Measurements from ENCODE around the gene SIRT1. TPM values are rescaled to one million over a fixed set of nuclear protein-coding genes. Genes with fewer than 3 reads are reported as not detected.
A peak's percentile ranks its signal among the peaks of the same experiment; 100 is the strongest.

SIRT1 gene
- total RNA-seq, 2 donors from 2014 or later, result 42.6 to 46.6 TPM

- ATAC-seq (replicated peaks in 1 of 2) (no peak), DNase-seq (no peak)
- Mint-ChIP-seq H3K4me3 (no peak overlapping the region), H3K36me3 (ENCODE audit: insufficient read depth in 2 of 2) (peaks cover 3 to 16% of the 10 kb centered on the region in 2 donors), H3K27me3 (ENCODE audit: low read depth) (no peaks in the 10 kb centered on the region), H3K4me1 (ENCODE audit: low read depth) (peaks cover 16% of the 10 kb centered on the region), H3K9me3 (no peaks in the 10 kb centered on the region), H3K27ac (no peak overlapping the region)
Measured at GRCh38 chr10:67893637-67894036, 9.2 kb downstream of the SIRT1 start.

- ATAC-seq (replicated peaks in 1 of 2) (no peak), DNase-seq (no peak)
- Mint-ChIP-seq H3K4me1 (ENCODE audit: low read depth) (peaks cover 11% of the 10 kb centered on the region), H3K27ac (no peak overlapping the region), H3K4me3 (no peak overlapping the region), H3K36me3 (ENCODE audit: insufficient read depth in 2 of 2) (peaks cover 0 to 29% of the 10 kb centered on the region in 2 donors), H3K9me3 (no peaks in the 10 kb centered on the region), H3K27me3 (ENCODE audit: low read depth) (no peaks in the 10 kb centered on the region)
Measured at GRCh38 chr10:67903581-67903980, 19.1 kb downstream of the SIRT1 start.

DNA sequence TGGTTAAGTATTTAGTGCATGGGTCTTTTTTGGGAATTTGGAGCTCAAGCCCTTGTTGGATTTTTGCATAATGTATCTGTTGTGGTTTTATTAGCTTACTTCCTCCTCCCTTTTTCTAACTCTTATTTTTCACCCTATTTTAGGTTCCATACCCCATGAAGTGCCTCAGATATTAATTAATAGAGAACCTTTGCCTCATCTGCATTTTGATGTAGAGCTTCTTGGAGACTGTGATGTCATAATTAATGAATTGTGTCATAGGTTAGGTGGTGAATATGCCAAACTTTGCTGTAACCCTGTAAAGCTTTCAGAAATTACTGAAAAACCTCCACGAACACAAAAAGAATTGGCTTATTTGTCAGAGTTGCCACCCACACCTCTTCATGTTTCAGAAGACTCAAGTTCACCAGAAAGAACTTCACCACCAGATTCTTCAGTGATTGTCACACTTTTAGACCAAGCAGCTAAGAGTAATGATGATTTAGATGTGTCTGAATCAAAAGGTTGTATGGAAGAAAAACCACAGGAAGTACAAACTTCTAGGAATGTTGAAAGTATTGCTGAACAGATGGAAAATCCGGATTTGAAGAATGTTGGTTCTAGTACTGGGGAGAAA, 28.0 kb downstream of the SIRT1 start:
- H3K27ac Mint-ChIP-seq, result peak overlapping the region; percentile 58
- H3K9me3 Mint-ChIP-seq, result no peaks in the 10 kb centered on the region
- ATAC-seq (replicated peaks in 1 of 2) (peak in 1 of 2 donors; percentile 54), DNase-seq (no peak)
- peak overlapping the region in 1 of 2 donors; percentile 24 for H3K4me3 Mint-ChIP-seq
- H3K27me3 Mint-ChIP-seq (ENCODE audit: low read depth), result no peaks in the 10 kb centered on the region
- peaks cover 17% of the 10 kb centered on the region for H3K4me1 Mint-ChIP-seq (ENCODE audit: low read depth)
- H3K36me3 Mint-ChIP-seq (ENCODE audit: insufficient read depth in 2 of 2), result peaks cover 10 to 17% of the 10 kb centered on the region in 2 donors

DNA sequence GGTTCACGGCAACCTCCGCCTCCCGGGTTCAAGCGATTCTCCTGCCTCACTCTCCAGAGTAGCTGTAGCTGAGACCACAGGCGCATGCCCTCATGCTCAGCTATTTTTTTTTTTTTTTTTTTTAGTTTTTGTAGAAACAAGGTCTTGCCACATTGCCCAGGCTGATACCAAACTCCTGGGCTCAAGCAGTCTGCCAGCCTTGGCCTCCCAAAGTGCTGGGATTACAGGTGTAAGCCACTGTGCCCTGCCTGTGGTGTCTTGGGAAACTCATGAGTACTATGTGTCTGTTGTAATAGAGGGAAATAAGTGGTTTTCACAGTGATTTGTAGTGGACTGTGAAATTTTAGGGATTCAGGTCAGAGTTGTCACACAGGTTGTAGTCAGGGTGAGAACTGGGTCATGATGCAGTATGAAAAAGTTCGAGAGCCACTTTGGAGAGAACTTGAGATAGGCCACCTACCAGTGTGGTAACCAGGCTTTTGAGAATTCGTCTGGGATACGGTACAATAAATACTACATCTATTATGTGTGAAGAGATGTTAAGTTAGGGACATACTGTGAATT, 30.4 kb downstream of the SIRT1 start:
- Mint-ChIP-seq H3K4me3 (no peak overlapping the region), H3K4me1 (ENCODE audit: low read depth) (peaks cover 17% of the 10 kb centered on the region), H3K9me3 (no peaks in the 10 kb centered on the region), H3K27me3 (ENCODE audit: low read depth) (no peaks in the 10 kb centered on the region), H3K27ac (peak overlapping the region; percentile 55), H3K36me3 (ENCODE audit: insufficient read depth in 2 of 2) (peaks cover 7 to 9% of the 10 kb centered on the region in 2 donors)
- DNase-seq (no peak), ATAC-seq (replicated peaks in 1 of 2) (no peak)

DNA sequence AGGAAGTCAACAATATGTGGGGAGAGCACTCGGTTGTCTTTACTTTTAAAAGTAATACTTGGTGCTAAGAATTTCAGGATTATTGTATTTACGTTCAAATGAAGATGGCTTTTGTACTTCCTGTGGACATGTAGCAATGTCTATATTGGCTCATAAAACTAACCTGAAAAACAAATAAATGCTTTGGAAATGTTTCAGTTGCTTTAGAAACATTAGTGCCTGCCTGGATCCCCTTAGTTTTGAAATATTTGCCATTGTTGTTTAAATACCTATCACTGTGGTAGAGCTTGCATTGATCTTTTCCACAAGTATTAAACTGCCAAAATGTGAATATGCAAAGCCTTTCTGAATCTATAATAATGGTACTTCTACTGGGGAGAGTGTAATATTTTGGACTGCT, 32.7 kb downstream of the SIRT1 start:
- H3K4me3 Mint-ChIP-seq, result no peak overlapping the region
- H3K36me3 Mint-ChIP-seq (ENCODE audit: insufficient read depth in 2 of 2), result peaks cover 5 to 9% of the 10 kb centered on the region in 2 donors
- H3K9me3 Mint-ChIP-seq, result no peaks in the 10 kb centered on the region
- no peaks in the 10 kb centered on the region for H3K27me3 Mint-ChIP-seq (ENCODE audit: low read depth)
- ATAC-seq (replicated peaks in 1 of 2) (no peak), DNase-seq (no peak)
- H3K27ac Mint-ChIP-seq, result peak overlapping the region; percentile 54
- peaks cover 12% of the 10 kb centered on the region for H3K4me1 Mint-ChIP-seq (ENCODE audit: low read depth)

DNA sequence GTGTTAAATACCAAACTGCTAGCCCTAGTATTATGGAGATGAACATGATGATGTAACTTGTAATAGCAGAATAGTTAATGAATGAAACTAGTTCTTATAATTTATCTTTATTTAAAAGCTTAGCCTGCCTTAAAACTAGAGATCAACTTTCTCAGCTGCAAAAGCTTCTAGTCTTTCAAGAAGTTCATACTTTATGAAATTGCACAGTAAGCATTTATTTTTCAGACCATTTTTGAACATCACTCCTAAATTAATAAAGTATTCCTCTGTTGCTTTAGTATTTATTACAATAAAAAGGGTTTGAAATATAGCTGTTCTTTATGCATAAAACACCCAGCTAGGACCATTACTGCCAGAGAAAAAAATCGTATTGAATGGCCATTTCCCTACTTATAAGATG, 33.2 kb downstream of the SIRT1 start:
- Mint-ChIP-seq H3K27me3 (ENCODE audit: low read depth) (no peaks in the 10 kb centered on the region), H3K9me3 (no peaks in the 10 kb centered on the region), H3K27ac (peak overlapping the region; percentile 32), H3K4me1 (ENCODE audit: low read depth) (peaks cover 7% of the 10 kb centered on the region), H3K36me3 (ENCODE audit: insufficient read depth in 2 of 2) (peaks cover 4 to 5% of the 10 kb centered on the region in 2 donors), H3K4me3 (no peak overlapping the region)
- ATAC-seq (replicated peaks in 1 of 2) (no peak), DNase-seq (no peak)

DNA sequence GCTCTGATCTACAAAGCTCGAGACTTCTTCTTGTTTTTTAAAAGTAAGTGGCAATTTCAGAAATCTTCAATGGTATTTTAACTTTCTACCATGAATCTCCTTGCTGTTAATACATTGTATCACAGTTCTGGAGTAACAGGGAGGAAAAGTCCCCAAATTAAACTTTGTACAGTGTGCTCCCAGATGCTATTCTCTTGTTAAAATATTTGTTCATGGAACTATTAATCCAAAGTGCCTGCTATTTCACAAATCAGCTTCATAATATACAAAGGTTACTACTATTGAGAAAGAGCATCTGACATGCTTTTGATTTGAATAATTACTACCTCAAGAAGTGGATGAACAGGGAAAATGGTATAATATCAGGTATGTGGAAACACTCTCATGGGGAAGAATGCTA, 36.6 kb downstream of the SIRT1 start:
- H3K9me3 Mint-ChIP-seq, result no peaks in the 10 kb centered on the region
- no peak overlapping the region for H3K27ac Mint-ChIP-seq
- no peaks in the 10 kb centered on the region for H3K27me3 Mint-ChIP-seq (ENCODE audit: low read depth)
- H3K4me1 Mint-ChIP-seq (ENCODE audit: low read depth), result peaks cover 6% of the 10 kb centered on the region
- peaks cover 2 to 5% of the 10 kb centered on the region in 2 donors for H3K36me3 Mint-ChIP-seq (ENCODE audit: insufficient read depth in 2 of 2)
- ATAC-seq (replicated peaks in 1 of 2), result no peak
- no peak overlapping the region for H3K4me3 Mint-ChIP-seq
- DNase-seq, result no peak

- no peak overlapping the region for H3K4me3 Mint-ChIP-seq
- no peaks in the 10 kb centered on the region for H3K9me3 Mint-ChIP-seq
- peaks cover 1 to 4% of the 10 kb centered on the region in 2 donors for H3K36me3 Mint-ChIP-seq (ENCODE audit: insufficient read depth in 2 of 2)
- no peaks in the 10 kb centered on the region for H3K4me1 Mint-ChIP-seq (ENCODE audit: low read depth)
- no peak for ATAC-seq (replicated peaks in 1 of 2)
- H3K27me3 Mint-ChIP-seq (ENCODE audit: low read depth), result no peaks in the 10 kb centered on the region
- DNase-seq, result no peak
- H3K27ac Mint-ChIP-seq, result no peak overlapping the region
Measured at GRCh38 chr10:67923551-67923950, 39.1 kb downstream of the SIRT1 start.

DNA sequence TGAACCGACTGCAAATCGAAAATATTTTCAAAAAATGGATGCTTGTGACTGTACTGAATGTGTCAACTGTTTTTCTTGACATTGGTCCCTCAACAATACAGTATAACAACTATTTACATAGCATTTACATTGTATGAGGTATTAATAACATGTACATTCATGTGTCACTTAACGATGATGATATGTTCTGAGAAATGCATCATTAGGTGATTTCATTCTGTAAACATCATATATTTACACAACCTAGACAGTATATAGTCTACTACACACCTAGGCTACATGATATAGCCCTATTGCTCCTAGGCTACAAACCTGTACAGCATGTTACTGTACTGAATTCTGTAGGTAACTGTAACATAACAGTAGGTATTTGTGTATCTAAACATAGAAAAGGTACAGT, 39.7 kb downstream of the SIRT1 start:
- H3K9me3 Mint-ChIP-seq, result no peaks in the 10 kb centered on the region
- ATAC-seq (replicated peaks in 1 of 2) (no peak), DNase-seq (no peak)
- H3K4me1 Mint-ChIP-seq (ENCODE audit: low read depth), result no peaks in the 10 kb centered on the region
- peaks cover 1 to 3% of the 10 kb centered on the region in 2 donors for H3K36me3 Mint-ChIP-seq (ENCODE audit: insufficient read depth in 2 of 2)
- no peak overlapping the region for H3K4me3 Mint-ChIP-seq
- H3K27me3 Mint-ChIP-seq (ENCODE audit: low read depth), result no peaks in the 10 kb centered on the region
- peak overlapping the region; percentile 33 for H3K27ac Mint-ChIP-seq

- H3K36me3 Mint-ChIP-seq (ENCODE audit: insufficient read depth in 2 of 2), result peaks cover 1 to 3% of the 10 kb centered on the region in 2 donors
- H3K27me3 Mint-ChIP-seq (ENCODE audit: low read depth), result no peaks in the 10 kb centered on the region
- H3K4me3 Mint-ChIP-seq, result no peak overlapping the region
- peak overlapping the region; percentile 60 for H3K27ac Mint-ChIP-seq
- no peaks in the 10 kb centered on the region for H3K4me1 Mint-ChIP-seq (ENCODE audit: low read depth)
- DNase-seq (no peak), ATAC-seq (replicated peaks in 1 of 2) (no peak)
- no peaks in the 10 kb centered on the region for H3K9me3 Mint-ChIP-seq
Measured at GRCh38 chr10:67925449-67926005, 41.1 kb downstream of the SIRT1 start.

DNA sequence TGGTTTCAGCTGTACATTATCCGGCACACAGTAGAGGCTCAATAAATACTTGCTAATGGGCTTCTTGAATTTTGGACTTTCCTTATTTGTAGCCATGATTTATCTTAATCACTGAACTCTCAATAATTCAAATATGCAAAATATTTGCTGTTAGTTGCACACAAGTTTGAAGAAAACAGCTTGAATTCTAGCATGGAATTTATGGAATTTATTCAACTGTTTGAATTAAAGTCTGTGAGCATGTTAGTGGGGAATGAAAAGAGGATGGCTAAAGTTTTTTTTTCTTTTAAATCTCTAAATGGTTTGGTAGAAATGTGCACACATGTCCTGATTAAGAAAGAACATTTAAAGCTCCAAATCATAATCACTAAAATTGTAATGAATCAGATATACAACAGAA, 42.5 kb downstream of the SIRT1 start:
- no peak overlapping the region for H3K4me3 Mint-ChIP-seq
- H3K9me3 Mint-ChIP-seq, result no peaks in the 10 kb centered on the region
- no peaks in the 10 kb centered on the region for H3K4me1 Mint-ChIP-seq (ENCODE audit: low read depth)
- DNase-seq (no peak), ATAC-seq (replicated peaks in 1 of 2) (no peak)
- H3K27me3 Mint-ChIP-seq (ENCODE audit: low read depth), result no peaks in the 10 kb centered on the region
- H3K36me3 Mint-ChIP-seq (ENCODE audit: insufficient read depth in 2 of 2), result peaks cover 1 to 3% of the 10 kb centered on the region in 2 donors
- peak overlapping the region; percentile 66 for H3K27ac Mint-ChIP-seq

DNA sequence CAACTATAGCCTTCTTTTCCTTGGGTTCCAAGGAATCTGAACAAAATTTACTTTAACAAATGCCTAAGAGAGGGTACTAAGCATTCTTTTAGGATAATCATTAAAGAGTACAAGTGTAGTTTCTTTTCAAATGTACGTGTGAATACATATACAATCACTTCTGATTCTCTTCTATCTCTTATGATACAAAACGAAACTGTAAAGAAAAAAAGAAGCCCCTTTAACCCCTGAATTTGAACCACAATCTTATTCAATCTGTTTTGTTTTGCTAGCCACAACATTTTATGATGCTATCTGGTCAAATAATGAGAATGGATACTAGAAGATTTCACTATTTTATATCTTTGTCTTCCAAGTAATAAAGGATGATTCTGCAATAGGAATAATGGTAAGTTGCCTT, 48.7 kb downstream of the SIRT1 start:
- peaks cover 5% of the 10 kb centered on the region for H3K4me1 Mint-ChIP-seq (ENCODE audit: low read depth)
- H3K27ac Mint-ChIP-seq, result peak overlapping the region; percentile 86
- H3K9me3 Mint-ChIP-seq, result no peaks in the 10 kb centered on the region
- DNase-seq (no peak), ATAC-seq (replicated peaks in 1 of 2) (no peak)
- no peaks in the 10 kb centered on the region for H3K27me3 Mint-ChIP-seq (ENCODE audit: low read depth)
- peaks cover 4 to 12% of the 10 kb centered on the region in 2 donors for H3K36me3 Mint-ChIP-seq (ENCODE audit: insufficient read depth in 2 of 2)
- no peak overlapping the region for H3K4me3 Mint-ChIP-seq

- Mint-ChIP-seq H3K4me3 (no peak overlapping the region), H3K4me1 (ENCODE audit: low read depth) (peaks cover 5% of the 10 kb centered on the region), H3K27me3 (ENCODE audit: low read depth) (no peaks in the 10 kb centered on the region), H3K27ac (no peak overlapping the region), H3K9me3 (no peaks in the 10 kb centered on the region), H3K36me3 (ENCODE audit: insufficient read depth in 2 of 2) (peaks cover 4 to 12% of the 10 kb centered on the region in 2 donors)
- ATAC-seq (replicated peaks in 1 of 2) (no peak), DNase-seq (no peak)
Measured at GRCh38 chr10:67934336-67934735, 49.9 kb downstream of the SIRT1 start.

- H3K4me3 Mint-ChIP-seq, result no peak overlapping the region
- DNase-seq (no peak), ATAC-seq (replicated peaks in 1 of 2) (no peak)
- H3K27me3 Mint-ChIP-seq (ENCODE audit: low read depth), result no peaks in the 10 kb centered on the region
- peaks cover 5% of the 10 kb centered on the region for H3K4me1 Mint-ChIP-seq (ENCODE audit: low read depth)
- H3K36me3 Mint-ChIP-seq (ENCODE audit: insufficient read depth in 2 of 2), result peaks cover 4 to 12% of the 10 kb centered on the region in 2 donors
- H3K9me3 Mint-ChIP-seq, result no peaks in the 10 kb centered on the region
- H3K27ac Mint-ChIP-seq, result no peak overlapping the region
Measured at GRCh38 chr10:67935223-67935622, 50.8 kb downstream of the SIRT1 start.
